NB4 (cell line): ENCODE data around the gene ALOX12.
"Not testable (repeated sequence)": the region's sequence is repeated elsewhere in the genome, so short reads cannot be mapped to it uniquely, and the experiment has no call there.

Experiments
- DNase-seq: peaks from one replicate; pipeline ENCODE4 v3.0.0; 2010; ENCODE audit warnings: low read depth
- H3K4me3 ChIP-seq: one replicate; pipeline ENCODE4 v1.5.1; 2011; ENCODE audit warnings: mild to moderate bottlenecking, low read depth, low read length, moderate library complexity
- CTCF ChIP-seq: IDR thresholded peaks from one replicate; pipeline ENCODE4 v1.5.1; 2012; ENCODE audit warnings: low read depth, low read length
- MAX ChIP-seq: IDR thresholded peaks from 2 replicates; pipeline ENCODE4 v1.6.1; 2011; ENCODE audit warnings: low read depth, low read length
- MYC ChIP-seq: IDR thresholded peaks from 2 replicates; pipeline ENCODE4 v1.6.1; 2011; ENCODE audit warnings: low read depth, low read length
- POLR2A ChIP-seq: IDR thresholded peaks from 2 replicates; pipeline ENCODE4 v1.6.1; 2011; ENCODE audit warnings: mild to moderate bottlenecking; ENCODE audit not compliant: insufficient read length; ENCODE audit errors: extremely low read depth

ALOX12 gene

GRCh38 chr17:6959700-6960099, 36.1 kb upstream of the ALOX12 start:
- TF ChIP-seq CTCF = no peak
- TF ChIP-seq MAX = no peak
- no peak for TF ChIP-seq MYC
- no peak for TF ChIP-seq POLR2A
- no peak overlapping the region for H3K4me3 ChIP-seq
- DNase-seq = peak; percentile 70

GRCh38 chr17:6969323-6969726, 26.5 kb upstream of the ALOX12 start:
- peak; percentile 9 for DNase-seq
- TF ChIP-seq CTCF (no peak), MAX (no peak), MYC (no peak), POLR2A (no peak)
- no peak overlapping the region for H3K4me3 ChIP-seq

- TF ChIP-seq POLR2A (no peak), MYC (no peak), CTCF (no peak), MAX (no peak)
- H3K4me3 ChIP-seq = no peak overlapping the region
- DNase-seq = no peak
Measured at GRCh38 chr17:6970992-6971391, 24.9 kb upstream of the ALOX12 start.

GRCh38 chr17:6979440-6979839, 16.4 kb upstream of the ALOX12 start:
- DNase-seq, H3K4me3 ChIP-seq: not testable (repeated sequence)

- H3K4me3 ChIP-seq = no peak overlapping the region
- no peak for TF ChIP-seq MYC
- TF ChIP-seq MAX = no peak
- TF ChIP-seq CTCF = no peak
- no peak for TF ChIP-seq POLR2A
- peak; percentile 59 for DNase-seq
Measured at GRCh38 chr17:6981426-6981825, 14.4 kb upstream of the ALOX12 start.

- H3K4me3 ChIP-seq = no peak overlapping the region
- DNase-seq = no peak
- TF ChIP-seq MAX = no peak
- no peak for TF ChIP-seq CTCF
- TF ChIP-seq POLR2A = no peak
- no peak for TF ChIP-seq MYC
Measured at GRCh38 chr17:6985266-6985665, 10.6 kb upstream of the ALOX12 start.
